Thyroid gland (tissue), 4 donors: Measurements from ENCODE around the gene PMF1.

Experiments used
- POLR2A ChIP-seq, 2 donors: fragments of 450-650 bp; IDR thresholded peaks; one replicate each; pipeline ENCODE4 v1.6.1; 2017; ENCODE audit warnings: antibody characterized with exemption in 2 of 2, mild to moderate bottlenecking in 2 of 2, moderate library complexity in 1 of 2
- TF ChIP-seq, protein P1 (sequence below), 6 experiments: fragments of 200-600 bp in 3 of 6; fragments of 450-650 bp in 3 of 6; sonication (generic) in 3 of 6; IDR thresholded peaks; one replicate each; pipeline ENCODE4 v1.5.1; 2016 to 2019; ENCODE audit warnings: antibody characterized with exemption in 6 of 6, mild to moderate bottlenecking in 2 of 6, inconsistent platforms in 1 of 6, moderate library complexity in 1 of 6

DNA sequence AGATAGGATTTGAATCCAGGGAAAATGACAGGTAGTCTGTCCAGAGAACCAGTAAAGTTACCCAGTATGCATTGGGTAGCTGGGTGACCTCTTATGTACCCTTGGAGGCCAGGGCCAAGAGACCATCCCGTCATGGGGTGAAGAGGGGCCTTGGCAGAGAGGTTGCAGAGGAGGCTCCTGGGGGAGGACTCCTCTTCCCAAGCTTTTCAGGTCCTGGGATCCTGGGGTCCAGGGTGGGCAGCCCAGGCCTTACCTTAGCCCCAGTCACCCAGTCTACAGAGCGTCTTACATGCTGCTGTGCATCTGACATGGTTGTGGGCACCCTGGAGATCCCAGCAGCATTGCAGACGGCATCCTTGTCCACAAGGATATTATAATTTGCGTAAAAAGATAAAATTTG lies 14.0 kb downstream of the PMF1 start:
- TF ChIP-seq POLR2A (IDR thresholded peaks at IDR 0.05), result no peak
- TF ChIP-seq, protein P1, sequence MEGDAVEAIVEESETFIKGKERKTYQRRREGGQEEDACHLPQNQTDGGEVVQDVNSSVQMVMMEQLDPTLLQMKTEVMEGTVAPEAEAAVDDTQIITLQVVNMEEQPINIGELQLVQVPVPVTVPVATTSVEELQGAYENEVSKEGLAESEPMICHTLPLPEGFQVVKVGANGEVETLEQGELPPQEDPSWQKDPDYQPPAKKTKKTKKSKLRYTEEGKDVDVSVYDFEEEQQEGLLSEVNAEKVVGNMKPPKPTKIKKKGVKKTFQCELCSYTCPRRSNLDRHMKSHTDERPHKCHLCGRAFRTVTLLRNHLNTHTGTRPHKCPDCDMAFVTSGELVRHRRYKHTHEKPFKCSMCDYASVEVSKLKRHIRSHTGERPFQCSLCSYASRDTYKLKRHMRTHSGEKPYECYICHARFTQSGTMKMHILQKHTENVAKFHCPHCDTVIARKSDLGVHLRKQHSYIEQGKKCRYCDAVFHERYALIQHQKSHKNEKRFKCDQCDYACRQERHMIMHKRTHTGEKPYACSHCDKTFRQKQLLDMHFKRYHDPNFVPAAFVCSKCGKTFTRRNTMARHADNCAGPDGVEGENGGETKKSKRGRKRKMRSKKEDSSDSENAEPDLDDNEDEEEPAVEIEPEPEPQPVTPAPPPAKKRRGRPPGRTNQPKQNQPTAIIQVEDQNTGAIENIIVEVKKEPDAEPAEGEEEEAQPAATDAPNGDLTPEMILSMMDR (IDR thresholded peaks at IDR 0.05), result no peak
